HG02870 (cell line): ENCODE data around the gene PEX11A.
"Not testable (repeated sequence)": the region's sequence is repeated elsewhere in the genome, so short reads cannot be mapped to it uniquely, and the experiment has no call there.

Source experiments
- ATAC-seq: cut with Tn5 transposase; IDR thresholded peaks from one replicate; pipeline ENCODE4 v1.9.1; 2021; ENCODE audit warnings: mild to moderate bottlenecking, moderate library complexity; ENCODE audit not compliant: unreplicated experiment

The PEX11A gene, protein sequence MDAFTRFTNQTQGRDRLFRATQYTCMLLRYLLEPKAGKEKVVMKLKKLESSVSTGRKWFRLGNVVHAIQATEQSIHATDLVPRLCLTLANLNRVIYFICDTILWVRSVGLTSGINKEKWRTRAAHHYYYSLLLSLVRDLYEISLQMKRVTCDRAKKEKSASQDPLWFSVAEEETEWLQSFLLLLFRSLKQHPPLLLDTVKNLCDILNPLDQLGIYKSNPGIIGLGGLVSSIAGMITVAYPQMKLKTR

GRCh38 chr15:89690276-89691218 is at the start of gene PEX11A, which contains the start of gene WDR93:
TSS of gene PEX11A (minus strand) at chr15:89690754. CDS start at chr15:89690632, 122 bp downstream.
TSS of gene WDR93 (plus strand) at chr15:89690811. CDS start at chr15:89701747, 10,936 bp downstream.
- peak; percentile 93 for ATAC-seq

DNA sequence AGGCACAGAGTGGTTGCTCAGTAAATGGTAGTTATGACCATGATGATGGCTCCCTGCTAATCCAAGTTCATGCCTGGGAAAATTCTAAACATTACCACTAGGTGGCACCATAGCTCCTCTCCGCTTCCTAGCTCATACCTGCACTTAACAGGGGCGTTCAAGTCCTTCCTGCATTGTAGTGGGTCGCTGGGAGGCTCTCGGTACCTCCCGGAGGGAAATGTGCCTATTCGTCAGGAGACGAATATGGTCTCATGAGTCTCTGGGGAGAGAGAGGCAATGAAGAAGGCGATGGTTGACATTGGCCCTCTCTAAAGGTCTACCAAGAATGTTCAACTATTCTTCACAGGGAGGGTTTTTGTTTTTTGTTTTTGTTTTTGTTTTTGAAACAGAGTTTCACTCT is 49.6 kb upstream of the PEX11A start:
- no peak for ATAC-seq

GRCh38 chr15:89735773-89736172 is 45.2 kb upstream of the PEX11A start:
- ATAC-seq, result no peak

GRCh38 chr15:89732451-89733172 is 42.1 kb upstream of the PEX11A start:
- ATAC-seq, result no peak

- no peak for ATAC-seq
Measured at GRCh38 chr15:89731275-89731674, 40.7 kb upstream of the PEX11A start.

- no peak for ATAC-seq
Measured at GRCh38 chr15:89728254-89728653, 37.7 kb upstream of the PEX11A start.

GRCh38 chr15:89725064-89725463 is 34.5 kb upstream of the PEX11A start:
- no peak for ATAC-seq

- no peak for ATAC-seq
Measured at GRCh38 chr15:89724621-89725020, 34.1 kb upstream of the PEX11A start.

DNA sequence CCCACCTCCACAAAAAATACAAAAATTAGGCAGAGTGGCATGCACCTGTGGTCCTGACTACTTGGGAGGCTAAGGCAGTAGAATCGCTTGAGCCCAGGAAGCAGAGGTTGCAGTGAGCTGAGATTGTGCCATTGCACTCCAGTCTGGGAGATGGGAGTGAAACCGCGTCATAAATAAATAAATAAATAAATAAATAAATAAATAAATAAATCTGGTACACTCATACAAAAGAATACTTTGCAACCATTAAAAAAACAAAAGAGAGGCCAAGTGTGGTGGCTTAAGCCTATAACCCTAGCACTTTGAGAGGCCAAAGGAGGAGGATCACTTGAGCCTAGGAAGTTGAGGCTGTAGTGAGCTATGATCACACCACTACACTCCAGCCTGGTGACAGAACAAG is 32.5 kb upstream of the PEX11A start:
- ATAC-seq, result no peak

GRCh38 chr15:89714775-89715174 is 24.2 kb upstream of the PEX11A start:
- ATAC-seq, result no peak

DNA sequence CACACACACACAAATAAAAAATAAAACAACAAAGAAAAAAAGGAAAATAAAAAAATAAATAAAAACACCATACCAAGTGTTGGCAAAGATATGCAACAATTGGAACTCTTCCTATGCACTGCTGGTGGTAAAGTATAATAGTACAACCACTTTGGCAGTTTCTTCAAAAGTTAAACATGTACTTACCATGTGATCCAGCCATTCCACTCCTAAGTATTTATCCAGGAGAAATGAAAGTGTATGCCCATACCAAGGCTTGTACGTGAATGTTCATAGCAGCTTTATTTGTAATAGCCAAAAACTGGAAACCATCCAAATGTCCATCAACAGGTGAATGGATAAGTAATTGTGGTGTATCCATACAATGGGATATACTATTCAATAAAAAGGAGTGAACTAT is 17.0 kb upstream of the PEX11A start:
- no peak for ATAC-seq

DNA sequence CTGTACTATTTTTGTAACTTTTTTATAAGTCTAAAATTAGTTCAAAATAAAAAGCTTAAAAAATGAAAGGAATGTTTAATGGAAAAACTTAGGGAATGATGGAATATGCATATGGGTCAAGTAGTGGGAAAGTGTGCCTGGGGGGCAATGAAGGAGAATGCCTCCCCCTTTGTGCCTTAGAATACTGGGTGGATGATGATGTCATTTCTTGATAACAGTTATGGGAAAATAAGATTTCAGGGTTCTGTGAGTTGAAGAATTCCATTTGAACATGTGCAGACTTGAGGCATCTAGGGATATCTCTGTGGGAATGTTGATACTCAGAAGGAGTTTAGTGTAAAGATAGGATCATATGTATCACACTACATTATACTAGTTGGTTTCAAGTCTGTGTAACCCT is 13.9 kb upstream of the PEX11A start:
- no peak for ATAC-seq

- ATAC-seq, result no peak
Measured at GRCh38 chr15:89695198-89695597, 4.6 kb upstream of the PEX11A start.

DNA sequence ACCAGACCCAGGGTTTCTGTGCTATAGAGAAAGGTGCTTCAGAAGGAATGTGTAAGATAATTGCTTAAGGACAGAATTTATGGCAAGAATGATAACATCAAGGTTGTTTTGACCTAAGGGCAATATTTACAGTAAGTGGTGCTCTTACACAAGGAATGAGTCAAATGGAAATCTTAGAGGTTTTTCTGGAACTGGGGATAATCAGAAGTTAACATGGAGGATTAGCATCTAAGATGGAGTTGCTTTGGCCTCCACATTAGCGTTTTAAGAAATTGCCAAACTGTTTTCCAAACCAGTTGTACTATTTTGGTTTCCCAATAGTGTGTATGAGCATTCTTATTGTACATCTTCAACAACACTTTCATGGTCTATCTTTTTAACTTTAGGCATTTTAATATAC is 3.1 kb upstream of the PEX11A start:
- no peak for ATAC-seq

DNA sequence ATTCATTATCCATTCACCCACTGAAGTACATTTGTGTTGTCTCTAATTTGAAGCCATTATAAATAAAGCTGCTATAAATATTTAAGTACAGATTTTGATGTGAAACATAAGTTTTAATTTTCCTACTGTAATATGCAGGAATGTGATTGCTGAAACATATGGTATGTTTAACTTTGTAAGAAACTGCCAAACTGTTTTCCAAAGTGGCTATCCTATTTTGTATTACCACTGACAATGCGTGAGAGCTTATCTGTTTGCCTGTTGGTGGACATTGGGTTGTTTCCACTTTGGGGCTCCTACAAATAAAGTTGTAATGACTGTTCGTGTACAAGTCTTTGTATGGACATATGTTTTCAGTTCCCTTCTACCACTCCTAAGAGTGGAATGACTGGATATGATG is 2.5 kb upstream of the PEX11A start:
- ATAC-seq, result no peak

DNA sequence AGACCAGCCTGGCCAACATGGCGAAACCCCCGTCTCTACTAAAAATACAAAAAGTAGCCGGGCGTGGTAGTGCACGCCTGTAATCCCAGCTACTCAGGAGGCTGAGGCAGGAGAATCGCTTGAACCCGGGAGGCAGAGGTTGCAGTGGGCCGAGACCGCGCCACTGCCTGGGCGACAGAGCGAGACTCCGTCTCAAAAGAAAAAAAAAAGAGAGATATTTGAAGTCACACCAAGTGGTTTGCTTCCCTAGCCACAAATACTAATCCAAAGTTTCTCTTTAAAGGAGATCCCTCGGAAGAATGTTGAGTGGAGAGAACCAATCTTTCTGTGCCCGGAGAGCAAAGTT is 651 bp downstream of the PEX11A start:
- not testable (repeated sequence) for ATAC-seq

- no peak for ATAC-seq
Measured at GRCh38 chr15:89686522-89686921, 4.0 kb downstream of the PEX11A start.

DNA sequence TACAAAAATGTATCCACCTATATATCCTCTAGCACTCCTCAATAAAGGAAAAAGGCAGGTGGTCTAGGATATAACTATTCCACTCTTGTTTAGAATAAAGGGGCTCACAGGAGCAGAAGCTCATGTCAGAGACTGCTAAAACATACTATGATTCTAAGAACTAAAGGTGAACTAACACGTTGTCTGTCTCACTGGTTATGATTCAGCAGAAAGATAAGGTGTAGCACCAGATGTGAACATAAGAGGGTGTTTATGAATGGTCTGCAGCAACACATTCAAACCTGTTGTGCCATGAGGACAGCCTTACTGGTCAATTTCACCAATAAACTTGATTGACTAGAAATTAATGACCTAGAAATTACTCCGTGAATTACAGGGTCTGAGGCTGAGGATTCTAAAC is 4.6 kb downstream of the PEX11A start:
- no peak for ATAC-seq

DNA sequence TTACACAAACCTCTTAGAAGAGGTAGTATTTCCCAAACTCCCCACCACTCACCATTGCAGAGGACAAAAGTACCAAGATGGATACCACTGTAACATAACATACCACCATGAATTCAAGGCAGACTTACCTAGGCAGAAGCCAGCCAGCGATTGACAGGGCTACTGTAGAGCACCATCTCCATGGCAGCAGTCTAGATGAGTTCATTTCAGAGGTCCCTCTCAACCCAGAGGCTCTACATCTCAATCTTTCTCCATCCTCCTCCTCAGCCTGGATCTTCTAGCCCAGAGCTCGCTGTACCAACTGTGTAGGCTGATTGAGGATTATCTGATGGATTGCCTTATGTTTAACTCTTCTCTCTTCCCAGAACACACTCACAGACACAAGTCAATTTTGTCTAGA is 9.4 kb downstream of the PEX11A start:
- no peak for ATAC-seq

GRCh38 chr15:89680282-89680873 is 10.2 kb downstream of the PEX11A start:
- no peak for ATAC-seq

DNA sequence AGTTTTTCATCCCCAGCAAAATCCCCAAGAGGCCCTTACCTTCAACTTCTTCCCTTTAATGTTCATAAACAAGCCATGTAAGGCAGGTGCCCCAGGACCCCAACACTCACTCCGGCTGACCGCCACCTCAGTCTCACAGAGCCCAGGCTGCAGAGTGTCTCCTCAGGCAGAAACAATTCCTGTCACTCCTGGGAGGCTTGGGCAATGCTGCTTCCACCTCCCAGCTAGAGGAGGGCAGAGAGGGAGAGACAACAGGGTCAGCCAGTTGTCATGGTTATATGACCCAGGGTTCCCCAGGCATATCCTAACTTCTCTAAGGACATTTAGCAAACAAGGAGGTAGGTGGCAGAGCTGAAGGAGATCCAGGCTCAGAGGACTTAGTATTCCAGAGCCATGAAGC is 11.3 kb downstream of the PEX11A start, which contains the start of gene PLIN1:
TSS of gene PLIN1 (minus strand) at position 156 of the 400 bp plus-strand sequence. CDS start 1,878 bp downstream, outside the sequence.
- ATAC-seq, result no peak
